ENCODE results near the gene CLEC2D.
"Not testable (repeated sequence)": the region's sequence is repeated elsewhere in the genome, so short reads cannot be mapped to it uniquely, and the experiment has no call there.

Gene CLEC2D

DNA sequence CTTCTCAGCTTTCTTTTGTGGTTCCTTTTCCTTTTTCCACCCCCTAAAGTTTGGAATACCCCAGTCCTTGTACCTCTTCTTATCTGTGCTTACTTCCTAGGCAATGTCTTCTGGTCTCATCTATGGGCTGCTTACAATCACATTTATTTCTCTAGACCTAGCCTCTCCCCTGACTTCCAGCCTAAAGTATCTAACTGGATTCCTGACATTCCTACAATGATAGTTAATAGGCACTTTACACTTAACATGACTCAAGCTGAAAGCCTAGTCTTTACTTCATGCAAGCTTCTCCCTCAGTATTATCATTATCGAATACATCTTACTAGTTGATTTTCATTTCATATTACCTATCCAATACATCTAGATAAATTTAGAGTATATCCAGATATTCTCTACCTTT, 42.2 kb downstream of the CLEC2D start:
- POLR2A ChIA-PET = no interaction called here
- no peak for DNase-seq (ENCODE audit: low read depth, low spot score)
- CTCF ChIA-PET = interaction anchor here (0.9 to 7.7 kb wide), 6 partner anchors 9 to 75 kb away, joined by 3 to 245 read pairs (median 4); no protein-coding TSS in a partner anchor
- TF ChIP-seq, protein P1, sequence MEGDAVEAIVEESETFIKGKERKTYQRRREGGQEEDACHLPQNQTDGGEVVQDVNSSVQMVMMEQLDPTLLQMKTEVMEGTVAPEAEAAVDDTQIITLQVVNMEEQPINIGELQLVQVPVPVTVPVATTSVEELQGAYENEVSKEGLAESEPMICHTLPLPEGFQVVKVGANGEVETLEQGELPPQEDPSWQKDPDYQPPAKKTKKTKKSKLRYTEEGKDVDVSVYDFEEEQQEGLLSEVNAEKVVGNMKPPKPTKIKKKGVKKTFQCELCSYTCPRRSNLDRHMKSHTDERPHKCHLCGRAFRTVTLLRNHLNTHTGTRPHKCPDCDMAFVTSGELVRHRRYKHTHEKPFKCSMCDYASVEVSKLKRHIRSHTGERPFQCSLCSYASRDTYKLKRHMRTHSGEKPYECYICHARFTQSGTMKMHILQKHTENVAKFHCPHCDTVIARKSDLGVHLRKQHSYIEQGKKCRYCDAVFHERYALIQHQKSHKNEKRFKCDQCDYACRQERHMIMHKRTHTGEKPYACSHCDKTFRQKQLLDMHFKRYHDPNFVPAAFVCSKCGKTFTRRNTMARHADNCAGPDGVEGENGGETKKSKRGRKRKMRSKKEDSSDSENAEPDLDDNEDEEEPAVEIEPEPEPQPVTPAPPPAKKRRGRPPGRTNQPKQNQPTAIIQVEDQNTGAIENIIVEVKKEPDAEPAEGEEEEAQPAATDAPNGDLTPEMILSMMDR (IDR thresholded peaks at IDR 0.05; ENCODE audit: insufficient read depth, low read length, missing control alignments) = no peak
- H3K4me3 ChIP-seq (ENCODE audit: low read depth, low read length) = no peak overlapping the region

DNA sequence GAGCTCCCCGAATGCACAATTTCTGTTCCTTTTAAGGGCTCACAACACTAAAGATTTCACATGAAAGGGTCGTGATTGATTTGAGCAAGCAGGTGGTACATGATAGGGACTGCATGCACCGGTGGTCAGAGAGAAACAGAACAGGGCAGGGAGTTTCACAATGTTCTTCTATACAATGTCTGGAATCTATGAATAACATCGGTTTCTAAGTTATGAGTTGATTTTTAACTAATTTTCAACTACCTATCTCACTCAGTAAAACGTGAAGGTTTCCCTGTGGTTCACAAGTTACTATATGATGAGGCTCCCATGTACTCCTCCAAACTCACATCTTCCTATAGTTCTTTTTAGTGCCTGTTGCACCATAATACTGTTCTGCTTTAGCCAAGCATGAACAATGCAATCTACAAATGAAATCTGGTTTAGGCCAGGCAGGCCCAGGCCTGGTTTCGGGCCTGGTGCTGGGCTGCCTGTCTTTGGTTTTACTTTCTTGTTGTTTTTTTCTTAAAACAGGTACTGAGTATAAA, 43.6 kb downstream of the CLEC2D start:
- POLR2A ChIA-PET; H3K4me3 ChIP-seq (ENCODE audit: low read depth, low read length); DNase-seq (ENCODE audit: low read depth, low spot score): not testable (repeated sequence)
- CTCF ChIA-PET = interaction anchor here (7.7 kb wide), 1 partner anchor 77 kb away, joined by 245 read pairs; no protein-coding TSS in a partner anchor

GRCh38 chr12:9717070-9717925, 47.8 kb downstream of the CLEC2D start:
- POLR2A ChIA-PET = no interaction called here
- DNase-seq (ENCODE audit: low read depth, low spot score) = no peak
- TF ChIP-seq, protein P1 (IDR thresholded peaks at IDR 0.05; ENCODE audit: insufficient read depth, low read length, missing control alignments) = no peak
- CTCF ChIA-PET = interaction anchor here (0.7 to 3.1 kb wide), 5 partner anchors 9 to 35 kb away, joined by 3 to 15 read pairs (median 5); no protein-coding TSS in a partner anchor
- H3K4me3 ChIP-seq (ENCODE audit: low read depth, low read length) = no peak overlapping the region

DNA sequence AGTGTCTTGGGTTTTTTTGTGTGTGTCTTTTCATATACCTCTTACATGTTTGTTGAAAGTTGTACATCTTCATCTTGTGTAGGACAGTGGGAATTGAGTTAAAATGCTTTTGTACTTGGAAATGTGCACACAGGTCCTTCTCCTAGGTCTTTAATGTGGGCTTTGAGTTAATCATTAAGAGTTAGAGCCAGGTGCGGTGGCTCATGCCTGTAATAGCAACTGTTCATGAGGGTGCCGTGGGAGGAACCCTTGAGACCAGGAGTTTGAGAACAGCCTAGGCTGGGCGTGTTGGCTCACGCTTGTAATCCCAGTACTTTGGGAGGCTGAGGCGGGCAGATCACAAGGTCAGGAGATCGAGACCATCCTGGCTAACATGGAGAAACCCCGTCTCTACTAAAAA, 49.5 kb downstream of the CLEC2D start:
- CTCF ChIA-PET = interaction anchor here (3.1 kb wide), 1 partner anchor 11 kb away, joined by 15 read pairs; no protein-coding TSS in a partner anchor

DNA sequence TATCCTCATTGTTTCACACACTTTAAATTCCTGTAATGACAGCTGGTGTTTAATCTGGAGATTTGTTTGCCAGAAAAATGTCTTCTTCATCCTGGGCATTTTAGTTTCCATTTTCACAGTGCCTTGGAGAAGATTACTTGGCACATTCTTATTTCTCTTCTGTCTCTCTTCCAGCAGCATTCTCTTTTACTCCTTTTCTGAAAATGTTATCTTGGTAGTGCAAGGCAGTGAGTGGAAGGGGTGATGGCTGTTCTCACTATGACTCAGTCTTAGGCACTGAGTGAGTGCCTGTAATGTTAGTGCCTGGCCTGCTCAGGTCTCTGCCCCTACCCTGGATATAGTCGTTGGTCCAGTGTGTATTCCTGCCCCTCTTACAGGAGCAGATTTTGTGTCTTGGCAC, 50.3 kb downstream of the CLEC2D start:
- no peak overlapping the region for H3K4me3 ChIP-seq (ENCODE audit: low read depth, low read length)
- no peak for DNase-seq (ENCODE audit: low read depth, low spot score)
- ChIA-PET POLR2A (no interaction called here), CTCF (interaction anchor here (3.1 kb wide), 1 partner anchor 12 kb away, joined by 15 read pairs; no protein-coding TSS in a partner anchor)
- TF ChIP-seq, protein P1 (IDR thresholded peaks at IDR 0.05; ENCODE audit: insufficient read depth, low read length, missing control alignments) = no peak

More for the DNA sequence above, 49.5 kb downstream of the CLEC2D start:
- TF ChIP-seq, protein P1 (IDR thresholded peaks at IDR 0.05; ENCODE audit: insufficient read depth, low read length, missing control alignments) = no peak
- no peak overlapping the region for H3K4me3 ChIP-seq (ENCODE audit: low read depth, low read length)
- DNase-seq (ENCODE audit: low read depth, low spot score) = no peak
- POLR2A ChIA-PET = no interaction called here

- ChIA-PET CTCF (interaction anchor here (1.3 to 2.0 kb wide), 3 partner anchors 14 to 28 kb away, joined by 4 to 10 read pairs (median 6); no protein-coding TSS in a partner anchor), POLR2A (no interaction called here)
- TF ChIP-seq, protein P1 (IDR thresholded peaks at IDR 0.05; ENCODE audit: insufficient read depth, low read length, missing control alignments) = no peak
- H3K4me3 ChIP-seq (ENCODE audit: low read depth, low read length) = no peak overlapping the region
- DNase-seq (ENCODE audit: low read depth, low spot score) = no peak
These were observed 52.0 kb downstream of the CLEC2D start for GRCh38 chr12:9721394-9722092.

Measured in AG04449 (cell line).